Dendritic cell treated with granulocyte-macrophage colony-stimulating factor and Interleukin-4, amounts not matched to agents 40 ng/mL and 50 ng/mL, for 4 days (primary cell): Measurements from ENCODE around the gene ATP6V1G3.
"Not testable (repeated sequence)": the region's sequence is repeated elsewhere in the genome, so short reads cannot be mapped to it uniquely, and the experiment has no call there.

Source experiments
- H3K27ac Mint-ChIP-seq: one replicate; pipeline ENCODE4 v1.8.0; 2022; ENCODE audit warnings: mild to moderate bottlenecking, mixed read lengths
- H3K27me3 Mint-ChIP-seq: one replicate; pipeline ENCODE4 v1.8.0; 2022; ENCODE audit warnings: mild to moderate bottlenecking, mixed read lengths
- H3K36me3 Mint-ChIP-seq: one replicate; pipeline ENCODE4 v1.8.0; 2022; ENCODE audit warnings: low read depth, mixed read lengths
- H3K4me1 Mint-ChIP-seq: one replicate; pipeline ENCODE4 v1.8.0; 2022; ENCODE audit warnings: low read depth, mixed read lengths
- H3K4me3 Mint-ChIP-seq: one replicate; pipeline ENCODE4 v1.8.0; 2022; ENCODE audit warnings: mild to moderate bottlenecking, moderate library complexity, mixed read lengths
- H3K9me3 Mint-ChIP-seq: one replicate; pipeline ENCODE4 v1.8.0; 2022; ENCODE audit warnings: mixed read lengths
- intact Hi-C: fragments of 100-400 bp; cut with micrococcal nuclease; formaldehyde crosslinking; loops from one replicate; pipeline ENCODE4 v1.15.0; 2022

Gene ATP6V1G3

DNA sequence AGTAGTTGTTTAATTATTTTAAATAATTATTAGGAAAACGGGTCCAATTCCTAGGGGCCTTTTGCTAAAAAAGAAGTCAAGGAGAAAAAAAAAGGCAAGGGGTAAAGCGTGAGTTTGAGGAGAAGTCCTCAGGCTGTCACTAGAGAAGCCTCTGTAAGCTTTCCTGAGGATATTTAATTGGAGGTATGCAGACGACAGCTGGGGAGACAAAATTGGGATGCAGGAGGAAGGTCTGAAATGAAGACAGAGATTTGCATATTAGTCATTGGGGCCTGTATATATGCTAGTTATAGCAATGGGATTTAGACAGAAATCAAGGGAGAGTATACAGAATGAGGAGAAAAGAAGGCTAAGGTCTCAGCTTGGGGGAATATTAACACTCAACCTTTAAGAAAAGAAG lies 8.6 kb downstream of the ATP6V1G3 start:
- H3K27ac Mint-ChIP-seq = no peak overlapping the region
- no peaks in the 10 kb centered on the region for H3K36me3 Mint-ChIP-seq
- no peaks in the 10 kb centered on the region for H3K27me3 Mint-ChIP-seq
- intact Hi-C loops = no loop called here
- peaks cover 18% of the 10 kb centered on the region for H3K4me1 Mint-ChIP-seq
- no peaks in the 10 kb centered on the region for H3K9me3 Mint-ChIP-seq
- H3K4me3 Mint-ChIP-seq = no peak overlapping the region

- H3K36me3 Mint-ChIP-seq = no peaks in the 10 kb centered on the region
- H3K9me3 Mint-ChIP-seq = no peaks in the 10 kb centered on the region
- H3K27me3 Mint-ChIP-seq = no peaks in the 10 kb centered on the region
- intact Hi-C loops = no loop called here
- no peak overlapping the region for H3K4me3 Mint-ChIP-seq
- H3K27ac Mint-ChIP-seq = no peak overlapping the region
- peaks cover 15% of the 10 kb centered on the region for H3K4me1 Mint-ChIP-seq
Measured at GRCh38 chr1:198530953-198531352, 9.5 kb downstream of the ATP6V1G3 start.

- Mint-ChIP-seq H3K36me3 (no peaks in the 10 kb centered on the region), H3K4me3 (no peak overlapping the region), H3K4me1 (peaks cover 10% of the 10 kb centered on the region), H3K27me3 (no peaks in the 10 kb centered on the region), H3K9me3 (no peaks in the 10 kb centered on the region), H3K27ac (no peak overlapping the region)
- intact Hi-C loops = no loop called here
Measured at GRCh38 chr1:198529414-198529813, 11.1 kb downstream of the ATP6V1G3 start.

- no peaks in the 10 kb centered on the region for H3K9me3 Mint-ChIP-seq
- intact Hi-C loops = no loop called here
- no peaks in the 10 kb centered on the region for H3K27me3 Mint-ChIP-seq
- no peak overlapping the region for H3K4me3 Mint-ChIP-seq
- H3K4me1 Mint-ChIP-seq = peaks cover 5% of the 10 kb centered on the region
- no peaks in the 10 kb centered on the region for H3K36me3 Mint-ChIP-seq
- H3K27ac Mint-ChIP-seq = no peak overlapping the region
Measured at GRCh38 chr1:198528364-198528763, 12.1 kb downstream of the ATP6V1G3 start.

- intact Hi-C loops = no loop called here
- Mint-ChIP-seq H3K36me3 (no peaks in the 10 kb centered on the region), H3K4me3 (no peak overlapping the region), H3K9me3 (no peaks in the 10 kb centered on the region), H3K27me3 (no peaks in the 10 kb centered on the region), H3K4me1 (no peaks in the 10 kb centered on the region), H3K27ac (no peak overlapping the region)
Measured at GRCh38 chr1:198524556-198524955, 15.9 kb downstream of the ATP6V1G3 start.

DNA sequence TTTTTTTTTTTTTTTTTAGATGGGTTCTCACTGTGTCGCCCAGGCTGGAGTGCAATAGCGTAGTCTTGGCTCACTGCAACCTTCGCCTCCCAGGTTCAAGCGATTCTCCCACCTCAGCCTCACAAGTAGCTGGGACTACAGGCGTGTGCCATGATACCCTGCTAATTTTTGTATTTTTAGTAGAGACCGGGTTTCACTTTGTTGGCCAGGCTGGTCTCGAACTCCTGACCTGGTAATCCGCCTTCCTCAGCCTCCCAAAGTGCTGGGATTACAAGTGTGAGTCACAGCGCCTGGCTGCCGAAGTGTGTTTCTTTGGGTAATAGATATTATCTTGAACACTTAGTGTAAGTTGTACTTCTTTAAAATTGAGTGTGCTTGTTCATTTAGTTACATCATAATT lies 16.4 kb downstream of the ATP6V1G3 start:
- intact Hi-C loops, H3K27me3 Mint-ChIP-seq, H3K27ac Mint-ChIP-seq, H3K4me1 Mint-ChIP-seq, H3K4me3 Mint-ChIP-seq, H3K9me3 Mint-ChIP-seq, H3K36me3 Mint-ChIP-seq: not testable (repeated sequence)

GRCh38 chr1:198523182-198523950 lies 17.1 kb downstream of the ATP6V1G3 start:
- Mint-ChIP-seq H3K27ac (no peak overlapping the region), H3K9me3 (no peaks in the 10 kb centered on the region), H3K27me3 (no peaks in the 10 kb centered on the region), H3K4me1 (peaks cover 5% of the 10 kb centered on the region), H3K4me3 (no peak overlapping the region), H3K36me3 (no peaks in the 10 kb centered on the region)
- intact Hi-C loops = no loop called here

DNA sequence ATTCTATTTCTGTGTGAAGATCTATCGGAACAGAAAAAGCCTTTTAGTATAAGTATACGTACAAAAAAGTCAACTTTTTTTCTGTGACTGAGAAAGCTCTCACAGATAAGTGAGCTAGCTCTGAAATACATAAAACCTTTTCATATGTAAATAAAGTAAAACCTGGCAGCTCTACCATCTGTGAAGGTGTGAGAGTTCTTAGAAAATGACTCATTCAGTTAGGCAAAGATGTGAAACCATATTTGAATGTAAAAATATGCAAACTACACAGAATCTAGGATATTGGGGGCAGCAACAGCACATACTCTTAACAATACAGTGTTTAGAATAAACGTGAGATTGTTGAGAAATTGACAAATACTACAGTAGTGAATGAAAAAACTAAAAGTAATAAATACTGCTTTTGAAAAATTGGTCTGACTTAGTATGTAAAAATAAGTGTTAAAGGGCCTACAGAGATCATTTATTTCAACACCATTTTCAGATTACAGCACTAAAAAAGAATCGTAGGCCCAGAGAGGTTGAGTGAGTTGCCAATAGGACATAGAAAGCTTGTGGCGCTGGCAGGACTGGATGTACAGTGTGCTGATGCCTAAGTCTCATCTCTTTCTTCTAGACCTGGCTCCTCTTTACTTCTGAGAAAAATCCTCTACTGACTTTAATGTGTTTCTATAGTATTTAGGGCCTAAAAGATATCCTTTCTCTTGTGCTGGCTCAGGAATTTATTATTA lies 19.8 kb downstream of the ATP6V1G3 start:
- Mint-ChIP-seq H3K27me3 (no peaks in the 10 kb centered on the region), H3K9me3 (no peaks in the 10 kb centered on the region), H3K36me3 (no peaks in the 10 kb centered on the region), H3K4me3 (no peak overlapping the region), H3K27ac (no peak overlapping the region), H3K4me1 (peaks cover 5% of the 10 kb centered on the region)
- intact Hi-C loops = no loop called here

- no peak overlapping the region for H3K4me3 Mint-ChIP-seq
- no peaks in the 10 kb centered on the region for H3K27me3 Mint-ChIP-seq
- peaks cover 5% of the 10 kb centered on the region for H3K4me1 Mint-ChIP-seq
- H3K27ac Mint-ChIP-seq = no peak overlapping the region
- no peaks in the 10 kb centered on the region for H3K36me3 Mint-ChIP-seq
- intact Hi-C loops = no loop called here
- no peaks in the 10 kb centered on the region for H3K9me3 Mint-ChIP-seq
Measured at GRCh38 chr1:198519639-198520501, 20.6 kb downstream of the ATP6V1G3 start.

- peaks cover 5% of the 10 kb centered on the region for H3K4me1 Mint-ChIP-seq
- no peaks in the 10 kb centered on the region for H3K9me3 Mint-ChIP-seq
- H3K27ac Mint-ChIP-seq = no peak overlapping the region
- no peaks in the 10 kb centered on the region for H3K36me3 Mint-ChIP-seq
- no peak overlapping the region for H3K4me3 Mint-ChIP-seq
- intact Hi-C loops = no loop called here
- no peaks in the 10 kb centered on the region for H3K27me3 Mint-ChIP-seq
Measured at GRCh38 chr1:198517623-198518199, 22.8 kb downstream of the ATP6V1G3 start.

DNA sequence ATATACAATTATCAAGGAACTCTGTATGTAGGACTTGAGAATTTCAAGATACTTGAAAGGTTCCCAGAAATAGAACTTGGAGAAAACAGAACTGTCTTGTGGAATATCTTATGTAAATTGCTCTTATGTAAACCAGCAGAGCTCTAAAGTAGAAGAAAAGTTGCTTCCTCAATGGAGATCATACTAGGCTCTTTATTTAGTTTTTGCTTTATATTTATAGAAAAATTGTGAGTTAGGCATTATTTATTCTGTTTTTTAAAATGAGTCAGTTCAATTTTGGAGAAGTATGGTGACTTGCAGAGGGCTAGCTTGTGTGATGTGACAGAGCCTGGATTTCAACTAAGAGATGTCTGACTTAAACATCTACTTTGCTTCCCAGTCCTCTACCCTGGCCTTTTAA lies 40.4 kb downstream of the ATP6V1G3 start:
- no peaks in the 10 kb centered on the region for H3K36me3 Mint-ChIP-seq
- peaks cover 11% of the 10 kb centered on the region for H3K9me3 Mint-ChIP-seq
- H3K4me1 Mint-ChIP-seq = peaks cover 48% of the 10 kb centered on the region
- no peaks in the 10 kb centered on the region for H3K27me3 Mint-ChIP-seq
- no peak overlapping the region for H3K4me3 Mint-ChIP-seq
- intact Hi-C loops = no loop called here
- peak overlapping the region; percentile 88 for H3K27ac Mint-ChIP-seq

DNA sequence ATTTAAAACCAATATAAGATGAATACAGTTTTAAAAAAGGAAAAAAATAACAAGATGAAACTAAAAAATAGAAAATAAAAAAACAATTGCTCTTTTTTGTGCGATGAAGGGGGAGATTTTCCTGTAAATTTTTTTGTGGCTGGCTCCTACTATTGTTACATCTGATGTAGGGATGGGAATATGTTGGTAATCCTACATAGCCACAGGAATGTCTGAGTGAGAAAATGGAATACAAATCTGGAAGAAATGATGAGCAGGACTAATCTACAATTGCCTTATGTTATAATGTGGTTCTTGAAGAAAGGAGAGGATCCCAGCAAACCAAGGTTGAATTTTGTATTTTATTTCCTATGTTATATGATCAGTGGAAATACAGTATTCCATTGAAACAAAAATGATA lies 40.9 kb downstream of the ATP6V1G3 start:
- intact Hi-C loops = loop anchor here (5.0 kb wide), 1 partner anchor 133 kb away; no protein-coding TSS in a partner anchor
- Mint-ChIP-seq H3K9me3 (peaks cover 11% of the 10 kb centered on the region), H3K36me3 (no peaks in the 10 kb centered on the region), H3K27me3 (no peaks in the 10 kb centered on the region), H3K27ac (peak overlapping the region; percentile 88), H3K4me3 (no peak overlapping the region), H3K4me1 (peaks cover 47% of the 10 kb centered on the region)

DNA sequence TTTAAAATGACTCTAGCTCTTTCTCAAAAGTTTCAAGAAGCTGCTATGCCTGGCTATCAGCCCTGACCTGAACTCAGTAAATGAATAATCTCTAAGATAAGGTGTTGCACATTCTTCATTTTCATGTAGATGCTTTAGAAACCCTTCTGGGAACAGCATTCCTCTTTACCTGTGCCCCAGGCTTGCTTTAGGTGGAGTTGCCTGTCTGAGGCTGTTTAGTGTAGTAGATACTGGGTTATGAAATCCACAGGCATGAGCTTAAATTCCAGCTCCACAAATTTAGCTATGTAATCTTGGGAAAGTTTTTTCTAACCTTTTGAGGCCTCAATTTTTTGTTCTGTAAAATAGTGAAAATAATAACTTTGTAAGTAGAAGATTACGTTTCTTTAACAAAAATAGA lies 41.6 kb downstream of the ATP6V1G3 start:
- Mint-ChIP-seq H3K4me3 (no peak overlapping the region), H3K27ac (no peak overlapping the region), H3K27me3 (no peaks in the 10 kb centered on the region), H3K4me1 (peaks cover 47% of the 10 kb centered on the region), H3K9me3 (peaks cover 11% of the 10 kb centered on the region), H3K36me3 (no peaks in the 10 kb centered on the region)
- intact Hi-C loops = loop anchor here (5.0 kb wide), 1 partner anchor 133 kb away; no protein-coding TSS in a partner anchor

GRCh38 chr1:198498103-198498385 lies 42.4 kb downstream of the ATP6V1G3 start:
- H3K27me3 Mint-ChIP-seq = no peaks in the 10 kb centered on the region
- intact Hi-C loops = loop anchor here (5.0 kb wide), 1 partner anchor 134 kb away; no protein-coding TSS in a partner anchor

More at GRCh38 chr1:198498103-198498385, 42.4 kb downstream of the ATP6V1G3 start:
- H3K4me3 Mint-ChIP-seq = no peak overlapping the region
- H3K9me3 Mint-ChIP-seq = peaks cover 3% of the 10 kb centered on the region
- H3K36me3 Mint-ChIP-seq = no peaks in the 10 kb centered on the region
- H3K4me1 Mint-ChIP-seq = peaks cover 47% of the 10 kb centered on the region
- H3K27ac Mint-ChIP-seq = peak overlapping the region; percentile 83
